Adrenal gland (tissue), 5 donors: ENCODE data around the gene PRKCA.

Source experiments
- POLR2A ChIP-seq, 2 donors: fragments of 450-650 bp; IDR thresholded peaks; one replicate each; pipeline ENCODE4 v1.6.1; 2017; ENCODE audit warnings: antibody characterized with exemption in 2 of 2, mild to moderate bottlenecking in 2 of 2, moderate library complexity in 1 of 2
- TF ChIP-seq, protein P1 (sequence below), 6 experiments: fragments of 450-650 bp in 4 of 6; fragments of 200-600 bp in 2 of 6; sonication (generic) in 1 of 6; IDR thresholded peaks; 1 replicate in 5 of 6; 2 replicates in 1 of 6; pipeline versions ENCODE4 v1.5.1 to v1.8.0; 2016 to 2021; ENCODE audit warnings: antibody characterized with exemption in 6 of 6, mild to moderate bottlenecking in 2 of 6, moderate library complexity in 1 of 6
- donor health status: DM: no; HTN: no; CAD: no.

DNA sequence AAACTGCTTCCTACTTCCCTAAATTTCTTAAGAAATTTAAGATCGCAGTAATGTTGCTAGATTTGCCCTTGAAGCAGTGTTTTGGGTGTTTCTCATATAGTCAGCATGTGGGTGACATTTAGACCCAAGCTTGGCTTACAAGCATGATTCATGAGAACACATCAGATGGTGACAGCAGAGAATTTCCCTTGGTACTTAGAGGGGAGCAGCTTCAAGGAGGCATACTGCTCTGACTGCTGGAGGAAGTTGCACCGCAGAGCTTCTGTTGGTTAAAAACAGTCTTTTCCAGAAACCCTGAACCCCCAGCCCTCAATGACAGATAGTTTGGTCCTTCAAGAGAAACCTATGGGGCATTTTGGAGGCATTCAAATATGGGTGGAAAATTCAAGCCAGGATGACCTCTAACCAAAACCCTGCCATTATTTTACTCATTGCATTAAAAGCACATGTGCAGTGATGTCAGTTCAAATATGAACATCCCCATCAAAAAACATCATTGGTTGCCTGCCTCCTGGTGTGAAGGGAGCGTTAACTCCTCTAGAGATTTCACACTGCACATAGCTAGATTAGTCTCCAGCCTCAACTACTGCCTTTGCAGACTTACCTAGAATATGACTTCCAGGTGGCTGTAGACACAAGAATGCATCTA, 331.0 kb downstream of the PRKCA start:
- TF ChIP-seq, protein P1, sequence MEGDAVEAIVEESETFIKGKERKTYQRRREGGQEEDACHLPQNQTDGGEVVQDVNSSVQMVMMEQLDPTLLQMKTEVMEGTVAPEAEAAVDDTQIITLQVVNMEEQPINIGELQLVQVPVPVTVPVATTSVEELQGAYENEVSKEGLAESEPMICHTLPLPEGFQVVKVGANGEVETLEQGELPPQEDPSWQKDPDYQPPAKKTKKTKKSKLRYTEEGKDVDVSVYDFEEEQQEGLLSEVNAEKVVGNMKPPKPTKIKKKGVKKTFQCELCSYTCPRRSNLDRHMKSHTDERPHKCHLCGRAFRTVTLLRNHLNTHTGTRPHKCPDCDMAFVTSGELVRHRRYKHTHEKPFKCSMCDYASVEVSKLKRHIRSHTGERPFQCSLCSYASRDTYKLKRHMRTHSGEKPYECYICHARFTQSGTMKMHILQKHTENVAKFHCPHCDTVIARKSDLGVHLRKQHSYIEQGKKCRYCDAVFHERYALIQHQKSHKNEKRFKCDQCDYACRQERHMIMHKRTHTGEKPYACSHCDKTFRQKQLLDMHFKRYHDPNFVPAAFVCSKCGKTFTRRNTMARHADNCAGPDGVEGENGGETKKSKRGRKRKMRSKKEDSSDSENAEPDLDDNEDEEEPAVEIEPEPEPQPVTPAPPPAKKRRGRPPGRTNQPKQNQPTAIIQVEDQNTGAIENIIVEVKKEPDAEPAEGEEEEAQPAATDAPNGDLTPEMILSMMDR (IDR thresholded peaks at IDR 0.05) = no peak
- no peak for TF ChIP-seq POLR2A (IDR thresholded peaks at IDR 0.05)
